ENCODE measurements around the gene ADAM22.
"Not testable (repeated sequence)": the region's sequence is repeated elsewhere in the genome, so short reads cannot be mapped to it uniquely, and the experiment has no call there.

GRCh38 chr7:87922759-87923395, 11.2 kb upstream of the ADAM22 start:
- not testable (repeated sequence) for TF ChIP-seq EZH2 (IDR thresholded peaks at IDR 0.05; ENCODE audit: low read length, missing control alignments); CTCF (conservative IDR thresholded peaks at IDR 0.05 in 1 of 2, IDR thresholded peaks at IDR 0.05 in 1 of 2; ENCODE audit: low read depth in 1 of 2, low read length in 2 of 2)
